Fibroblast of the aortic adventitia (primary cell): ENCODE measurements around the gene IQGAP3. TPM values are rescaled to one million over a fixed set of nuclear protein-coding genes. Genes with fewer than 3 reads are reported as not detected.

Experiments used
- DNase-seq: peaks from one replicate; pipeline ENCODE4 v3.0.0-alpha.2; 2010; ENCODE audit warnings: low read depth
- H3K4me3 ChIP-seq: 2 replicates; pipeline ENCODE4 v1.5.1; 2011; ENCODE audit warnings: low read depth, mild to moderate bottlenecking, control low read depth, low read length, moderate library complexity
- CTCF ChIP-seq: IDR thresholded peaks from 2 replicates; pipeline ENCODE4 v1.5.1; 2011; ENCODE audit warnings: mild to moderate bottlenecking, low read length, control low read depth, inconsistent platforms; ENCODE audit not compliant: insufficient read depth
- small RNA-seq: library from RNA; depleted of rRNA; stranded (forward); fragments of <200 nt; gene quantifications from one replicate; pipeline ENCODE3, GENCODE V24; 2012
- total RNA-seq: library from RNA; depleted of rRNA; stranded (reverse); fragments of >200 nt; gene quantifications from 2 replicates; pipeline ENCODE4 v1.2.3, GENCODE V29; 2012; ENCODE audit warnings: low replicate concordance

IQGAP3 gene
- total RNA-seq, 1 donor: 28.7 TPM

DNA sequence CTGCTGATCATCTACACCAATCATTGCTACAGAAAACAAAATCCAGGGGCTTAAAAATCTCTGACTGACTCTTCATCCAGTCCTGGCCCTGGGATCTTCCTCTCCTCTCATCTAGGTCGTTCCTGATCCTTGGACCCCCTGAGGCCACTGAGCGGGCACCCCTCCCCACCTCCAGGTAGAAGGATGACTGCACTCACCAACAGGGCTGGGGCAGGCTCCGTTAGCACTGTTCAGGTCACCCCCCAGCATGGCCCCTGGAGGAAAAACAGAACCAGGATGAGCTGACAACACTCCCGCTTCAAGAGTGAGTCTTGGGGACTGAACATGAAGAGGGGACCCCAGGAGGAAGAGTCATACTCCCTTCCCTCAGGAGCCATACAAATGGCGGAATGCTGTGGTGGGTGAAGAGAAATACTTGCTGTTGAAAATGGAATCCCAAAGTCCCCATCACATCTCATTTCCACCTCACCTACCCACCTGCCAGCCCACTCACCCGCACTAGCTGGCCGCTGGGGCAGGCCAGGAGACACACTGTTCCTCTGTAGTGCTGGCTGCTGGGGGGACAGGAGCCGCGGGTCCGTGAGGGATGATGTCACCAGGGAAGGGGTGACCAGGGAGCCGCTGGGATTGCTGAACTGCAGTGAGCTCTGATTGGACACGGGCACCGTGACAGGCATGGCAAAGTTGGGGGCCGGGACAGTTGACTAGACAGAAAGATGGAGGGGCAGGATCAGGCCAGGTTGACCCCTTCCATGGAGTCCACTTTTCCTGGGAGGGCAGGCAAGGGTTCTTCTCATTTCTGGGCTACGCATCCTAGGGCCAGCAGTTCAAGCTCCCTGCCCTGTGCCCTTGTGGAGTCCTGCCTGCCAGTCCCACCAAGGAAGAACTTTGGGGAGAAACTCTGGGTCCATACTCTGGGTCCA lies 93.0 kb downstream of the IQGAP3 start:
- no peak for TF ChIP-seq CTCF
- H3K4me3 ChIP-seq: no peak overlapping the region
- no peak for DNase-seq

DNA sequence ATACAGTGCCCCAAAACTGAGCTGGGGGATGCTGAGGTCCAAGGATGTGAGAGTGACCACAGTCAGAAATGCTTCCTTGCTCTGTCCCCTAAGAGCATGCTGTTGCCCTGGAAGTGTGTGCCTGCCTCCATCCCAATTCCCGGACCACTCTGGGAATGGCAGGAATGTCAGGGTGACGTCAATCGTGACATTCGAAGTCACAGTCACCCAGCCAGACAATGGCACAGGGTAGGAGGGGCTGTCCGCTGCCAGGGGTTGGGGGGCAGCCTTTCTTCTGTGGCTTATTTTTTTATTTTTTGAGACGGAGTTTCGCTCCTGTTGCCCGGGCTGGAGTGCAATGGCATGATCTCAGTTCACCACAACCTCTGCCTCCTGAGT lies 94.1 kb downstream of the IQGAP3 start:
- H3K4me3 ChIP-seq: no peak overlapping the region
- TF ChIP-seq CTCF: no peak
- DNase-seq: no peak

- no peak overlapping the region for H3K4me3 ChIP-seq
- DNase-seq: no peak
- TF ChIP-seq CTCF: no peak
These were observed 94.7 kb downstream of the IQGAP3 start for GRCh38 chr1:156477526-156478249.

- H3K4me3 ChIP-seq: no peak overlapping the region
- TF ChIP-seq CTCF: no peak
- DNase-seq: peak; percentile 79
These were observed 95.7 kb downstream of the IQGAP3 start for GRCh38 chr1:156476501-156477298.

GRCh38 chr1:156475568-156476500 lies 96.5 kb downstream of the IQGAP3 start:
- DNase-seq: peak; percentile 92
- no peak overlapping the region for H3K4me3 ChIP-seq
- TF ChIP-seq CTCF: no peak

Small RNA genes lying within 50 kb of the gene (small RNA-seq; reads per million reads assigned to genes)
- not detected for gene RF00019

Other genes with a start within 250 kb of the IQGAP3 start
- 96.6 and 284 TPM in 2 replicates for gene CCT3, start 234.3 kb downstream of the IQGAP3 start, total RNA-seq
- not detected in 2 replicates for gene TSACC, start 234.0 kb downstream of the IQGAP3 start, total RNA-seq
- not detected in 2 replicates for gene RHBG, start 203.4 kb downstream of the IQGAP3 start, total RNA-seq
- 6.0 and 11.6 TPM in 2 replicates for gene MEF2D, start 71.8 kb downstream of the IQGAP3 start, total RNA-seq
- gene TTC24, start 7.2 kb upstream of the IQGAP3 start, total RNA-seq: not detected in 2 replicates
- 22.7 and 64.2 TPM in 2 replicates for gene NAXE, start 19.2 kb upstream of the IQGAP3 start, total RNA-seq
- gene GPATCH4, start 28.9 kb upstream of the IQGAP3 start, total RNA-seq: 12.2 and 18.9 TPM in 2 replicates
- gene HAPLN2, start 46.9 kb upstream of the IQGAP3 start, total RNA-seq: not detected in 2 replicates
- not detected in 2 replicates for gene BCAN, start 69.6 kb upstream of the IQGAP3 start, total RNA-seq
- gene NES, start 104.8 kb upstream of the IQGAP3 start, total RNA-seq: 44.5 and 83.0 TPM in 2 replicates
- 62.7 and 68.9 TPM in 2 replicates for gene CRABP2, start 133.0 kb upstream of the IQGAP3 start, total RNA-seq
- gene METTL25B, start 155.9 kb upstream of the IQGAP3 start, total RNA-seq: 4.1 and 10.9 TPM in 2 replicates
- 9.9 and 27.4 TPM in 2 replicates for gene ISG20L2, start 156.2 kb upstream of the IQGAP3 start, total RNA-seq
- 19.0 and 42.8 TPM in 2 replicates for gene MRPL24, start 168.5 kb upstream of the IQGAP3 start, total RNA-seq
- 146 and 299 TPM in 2 replicates for gene HDGF, start 179.1 kb upstream of the IQGAP3 start, total RNA-seq
- gene PRCC, start 195.0 kb upstream of the IQGAP3 start, total RNA-seq: 28.3 and 33.8 TPM in 2 replicates
- not detected in 2 replicates for gene SH2D2A, start 244.3 kb upstream of the IQGAP3 start, total RNA-seq